Neuronal stem cell (in vitro differentiated cells): ENCODE data around the gene TAS2R46.
"Not testable (repeated sequence)": the region's sequence is repeated elsewhere in the genome, so short reads cannot be mapped to it uniquely, and the experiment has no call there.

Experiments used
- DNase-seq: peaks from one replicate; pipeline ENCODE4 v3.0.0-alpha.2; 2013; ENCODE audit warnings: low spot score
- H2AFZ ChIP-seq: one replicate; pipeline ENCODE4 v1.6.1; 2013; ENCODE audit warnings: mild to moderate bottlenecking, low read length, inconsistent platforms
- H2AK5ac ChIP-seq: 2 replicates; pipeline ENCODE4 v1.6.1; 2013; ENCODE audit warnings: low read depth, mild to moderate bottlenecking, inconsistent platforms, low read length, moderate library complexity, mixed read lengths
- H2BK120ac ChIP-seq: 2 replicates; pipeline ENCODE4 v1.6.1; 2013; ENCODE audit warnings: low read depth, mild to moderate bottlenecking, inconsistent platforms, low read length, moderate library complexity, mixed read lengths
- H2BK12ac ChIP-seq: one replicate; pipeline ENCODE4 v1.6.1; 2013; ENCODE audit warnings: low read length, inconsistent platforms
- H2BK15ac ChIP-seq: 2 replicates; pipeline ENCODE4 v1.6.1; 2013; ENCODE audit warnings: mild to moderate bottlenecking, low read length, inconsistent platforms, mixed read lengths
- H2BK5ac ChIP-seq: one replicate; pipeline ENCODE4 v1.6.1; 2013; ENCODE audit warnings: inconsistent platforms, mild to moderate bottlenecking, low read length, moderate library complexity
- H3K14ac ChIP-seq: one replicate; pipeline ENCODE4 v1.6.1; 2013; ENCODE audit warnings: low read length, inconsistent platforms
- H3K18ac ChIP-seq: 2 replicates; pipeline ENCODE4 v1.6.1; 2013; ENCODE audit warnings: low read length, inconsistent platforms
- H3K23ac ChIP-seq: 2 replicates; pipeline ENCODE4 v1.6.1; 2013; ENCODE audit warnings: low read depth, mild to moderate bottlenecking, mixed read lengths, low read length, inconsistent platforms; ENCODE audit not compliant: poor library complexity
- H3K27ac ChIP-seq: replicated peaks from 3 replicates; pipeline ENCODE4 v1.5.1; 2013; ENCODE audit warnings: low read length, inconsistent platforms
- H3K27me3 ChIP-seq, 3 experiments: 2 replicates each; pipeline ENCODE4 v1.6.1; 2013; ENCODE audit warnings: low read length in 3 of 3, mild to moderate bottlenecking in 2 of 3, inconsistent platforms in 1 of 3, low read depth in 1 of 3, mixed read lengths in 1 of 3, moderate library complexity in 1 of 3; ENCODE audit not compliant: control insufficient read depth in 3 of 3, insufficient read depth in 3 of 3
- H3K36me3 ChIP-seq, 2 donors: replicated peaks in 1 of 2; 2 replicates each; pipeline ENCODE4 v1.6.1; 2013; ENCODE audit warnings: low read length in 2 of 2; ENCODE audit not compliant: control insufficient read depth in 2 of 2, insufficient read depth in 2 of 2
- H3K4ac ChIP-seq: 2 replicates; pipeline ENCODE4 v1.6.1; 2013; ENCODE audit warnings: inconsistent platforms, mild to moderate bottlenecking, low read length, moderate library complexity
- H3K4me1 ChIP-seq, 2 donors: 1 replicate in 1 of 2; 2 replicates in 1 of 2; pipeline ENCODE4 v1.6.1; 2013; ENCODE audit warnings: low read length in 2 of 2, low read depth in 1 of 2; ENCODE audit not compliant: control insufficient read depth in 2 of 2, insufficient read depth in 1 of 2
- H3K4me2 ChIP-seq: one replicate; pipeline ENCODE4 v1.6.1; 2013; ENCODE audit warnings: mild to moderate bottlenecking, low read length, inconsistent platforms; ENCODE audit not compliant: insufficient read depth, poor library complexity, severe bottlenecking
- H3K4me3 ChIP-seq, 2 donors: 2 replicates each; pipeline ENCODE4 v1.5.1; 2013; ENCODE audit warnings: low read length in 2 of 2, mild to moderate bottlenecking in 2 of 2, inconsistent platforms in 1 of 2, moderate library complexity in 1 of 2
- H3K79me1 ChIP-seq: one replicate; pipeline ENCODE4 v1.6.1; 2013; ENCODE audit warnings: low read depth, mild to moderate bottlenecking, inconsistent platforms, low read length, moderate library complexity
- H3K9ac ChIP-seq: one replicate; pipeline ENCODE4 v1.6.1; 2013; ENCODE audit warnings: mild to moderate bottlenecking, low read depth, low read length, inconsistent platforms; ENCODE audit not compliant: poor library complexity
- H3K9me3 ChIP-seq, 2 donors: replicated peaks in 1 of 2; 2 replicates each; pipeline versions ENCODE3 to v1.6.1; 2013; ENCODE audit warnings: low read length in 2 of 2, mild to moderate bottlenecking in 2 of 2, inconsistent platforms in 1 of 2, low read depth in 1 of 2, mixed read lengths in 1 of 2, moderate library complexity in 1 of 2; ENCODE audit not compliant: control insufficient read depth in 2 of 2, insufficient read depth in 1 of 2
- H4K8ac ChIP-seq: one replicate; pipeline ENCODE4 v1.6.1; 2013; ENCODE audit warnings: low read depth, mild to moderate bottlenecking, inconsistent platforms, low read length, moderate library complexity
- H4K91ac ChIP-seq: one replicate; pipeline ENCODE4 v1.6.1; 2013; ENCODE audit warnings: low read length, low read depth, mild to moderate bottlenecking, inconsistent platforms; ENCODE audit not compliant: poor library complexity
- WGBS, 2 donors: extraction: QIAGEN DNeasy Blood & Tissue Kit; methylation state at CpG; one replicate each; pipeline ENCODE4 v1.1.7; 2013; ENCODE audit warnings: missing lambda C conversion rate in 2 of 2, mixed read lengths in 1 of 2; ENCODE audit not compliant: insufficient read length in 2 of 2, insufficient replicate concordance in 1 of 2; ENCODE audit errors: extremely low coverage in 2 of 2; 5-methylcytosine and 5-hydroxymethylcytosine counted together

The TAS2R46 gene

GRCh38 chr12:11049806-11050531, 12.1 kb downstream of the TAS2R46 start:
- not testable (repeated sequence) for H3K14ac ChIP-seq, H2BK120ac ChIP-seq, H3K79me1 ChIP-seq, H2AK5ac ChIP-seq, H3K9ac ChIP-seq, H3K27ac ChIP-seq, H3K4me2 ChIP-seq, H2AFZ ChIP-seq, H3K4me1 ChIP-seq, H3K18ac ChIP-seq, DNase-seq, H4K8ac ChIP-seq, H4K91ac ChIP-seq, H3K27me3 ChIP-seq, H3K4ac ChIP-seq, H2BK5ac ChIP-seq, H2BK15ac ChIP-seq, H2BK12ac ChIP-seq, H3K4me3 ChIP-seq, H3K23ac ChIP-seq
- Histone ChIP-seq H3K36me3 (peaks cover 4 to 37% of the 10 kb centered on the region in 2 donors), H3K9me3 (peaks cover 4 to 37% of the 10 kb centered on the region in 2 donors)
- WGBS, 2 donors: no CpG with 5 or more reads among the region's 7 CpGs

GRCh38 chr12:11041366-11041765, 20.7 kb downstream of the TAS2R46 start:
- WGBS, 2 donors: no CpG with 5 or more reads among the region's 2 CpGs
- Histone ChIP-seq H3K9me3 (peaks cover 0 to 11% of the 10 kb centered on the region in 2 donors), H3K36me3 (peaks cover 2 to 33% of the 10 kb centered on the region in 2 donors)
- H3K4me1 ChIP-seq, H2BK12ac ChIP-seq, H2AK5ac ChIP-seq, H3K4ac ChIP-seq, H3K27ac ChIP-seq, H3K4me3 ChIP-seq, H2AFZ ChIP-seq, H2BK120ac ChIP-seq, H3K27me3 ChIP-seq, H4K8ac ChIP-seq, H3K23ac ChIP-seq, H3K14ac ChIP-seq, H3K4me2 ChIP-seq, DNase-seq, H3K79me1 ChIP-seq, H2BK5ac ChIP-seq, H2BK15ac ChIP-seq, H3K18ac ChIP-seq, H4K91ac ChIP-seq, H3K9ac ChIP-seq: not testable (repeated sequence)

- no peak overlapping the region for H3K4me3 ChIP-seq
- H3K9ac ChIP-seq: no peak overlapping the region
- no peak for DNase-seq
- no peak overlapping the region for H2BK5ac ChIP-seq
- H3K79me1 ChIP-seq: no peaks in the 10 kb centered on the region
- no peak overlapping the region for H2BK12ac ChIP-seq
- H3K14ac ChIP-seq: no peak overlapping the region
- no peak overlapping the region for H3K18ac ChIP-seq
- H3K4me1 ChIP-seq: no peaks in the 10 kb centered on the region
- H4K91ac ChIP-seq: no peak overlapping the region
- no peak overlapping the region for H3K4ac ChIP-seq
- H3K9me3 ChIP-seq: peaks cover 0 to 14% of the 10 kb centered on the region in 2 donors
- H3K23ac ChIP-seq: no peak overlapping the region
- peaks cover 2 to 27% of the 10 kb centered on the region in 2 donors for H3K36me3 ChIP-seq
- H4K8ac ChIP-seq: no peak overlapping the region
- no peaks in the 10 kb centered on the region for H3K27me3 ChIP-seq
- H2AK5ac ChIP-seq: no peak overlapping the region
- WGBS, 2 donors: no CpG with 5 or more reads among the region's 1 CpG
- no peak overlapping the region for H2BK120ac ChIP-seq
- no peak overlapping the region for H2BK15ac ChIP-seq
- no peak overlapping the region for H3K4me2 ChIP-seq
- no peak overlapping the region for H2AFZ ChIP-seq
- no peak overlapping the region for H3K27ac ChIP-seq
Observed at GRCh38 chr12:11040162-11040561, 21.9 kb downstream of the TAS2R46 start.

GRCh38 chr12:11039171-11039570, 22.9 kb downstream of the TAS2R46 start:
- no peak overlapping the region for H3K27ac ChIP-seq
- H3K4me3 ChIP-seq: no peak overlapping the region
- no peaks in the 10 kb centered on the region for H3K79me1 ChIP-seq
- H3K36me3 ChIP-seq: peaks cover 2 to 17% of the 10 kb centered on the region in 2 donors
- DNase-seq: no peak
- no peak overlapping the region for H3K18ac ChIP-seq
- H4K8ac ChIP-seq: no peak overlapping the region
- no peaks in the 10 kb centered on the region for H3K27me3 ChIP-seq
- H3K14ac ChIP-seq: no peak overlapping the region
- H2BK12ac ChIP-seq: no peak overlapping the region
- H3K9ac ChIP-seq: no peak overlapping the region
- H2AK5ac ChIP-seq: no peak overlapping the region
- H2AFZ ChIP-seq: no peak overlapping the region
- H3K4me1 ChIP-seq: no peaks in the 10 kb centered on the region
- H3K4me2 ChIP-seq: no peak overlapping the region
- H2BK15ac ChIP-seq: no peak overlapping the region
- no CpG with 5 or more reads among the region's 3 CpGs for WGBS, 2 donors
- H3K9me3 ChIP-seq: peaks cover 0 to 11% of the 10 kb centered on the region in 2 donors
- H2BK120ac ChIP-seq: no peak overlapping the region
- no peak overlapping the region for H4K91ac ChIP-seq
- no peak overlapping the region for H3K23ac ChIP-seq
- H2BK5ac ChIP-seq: no peak overlapping the region
- no peak overlapping the region for H3K4ac ChIP-seq
